IPS DF 4.7 (cell line): Measurements from ENCODE around the gene GRPEL2.
"Not testable (repeated sequence)": the region's sequence is repeated elsewhere in the genome, so short reads cannot be mapped to it uniquely, and the experiment has no call there.

Source experiments
- DNase-seq: peaks from one replicate; pipeline ENCODE4 v3.0.0-alpha.2; 2013; ENCODE audit warnings: low spot score; ENCODE audit errors: extremely low read depth

The GRPEL2 gene

GRCh38 chr5:149376711-149377447, 31.6 kb downstream of the GRPEL2 start:
- no peak for DNase-seq

DNA sequence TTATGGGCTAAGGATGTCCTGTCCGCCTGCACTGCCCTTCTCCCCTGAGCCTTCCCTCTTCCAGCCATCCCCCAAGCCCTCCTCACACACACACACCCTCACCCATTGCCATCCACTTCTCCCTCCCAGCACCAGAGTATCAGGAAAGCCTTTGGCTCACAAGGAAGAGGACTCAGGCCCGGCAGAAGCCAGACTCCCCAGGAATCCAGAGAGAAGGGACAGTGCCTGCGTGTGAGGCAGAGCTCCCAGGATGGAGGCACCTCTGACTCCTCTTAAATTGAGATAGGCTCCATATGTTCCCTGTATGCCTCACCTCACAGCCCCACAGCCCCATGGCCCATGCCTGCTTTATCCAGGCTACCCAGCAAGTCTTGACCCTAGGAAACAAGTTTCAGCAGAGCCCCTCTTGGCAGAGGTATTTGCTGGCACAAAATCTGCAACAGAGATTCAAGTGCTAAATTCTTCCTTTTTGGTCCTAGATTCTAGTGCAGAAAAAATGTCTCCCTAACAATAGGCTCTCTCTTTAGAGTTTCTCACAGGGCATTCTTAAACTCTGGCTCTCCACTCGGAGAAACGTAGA, 33.0 kb downstream of the GRPEL2 start:
- DNase-seq = no peak

DNA sequence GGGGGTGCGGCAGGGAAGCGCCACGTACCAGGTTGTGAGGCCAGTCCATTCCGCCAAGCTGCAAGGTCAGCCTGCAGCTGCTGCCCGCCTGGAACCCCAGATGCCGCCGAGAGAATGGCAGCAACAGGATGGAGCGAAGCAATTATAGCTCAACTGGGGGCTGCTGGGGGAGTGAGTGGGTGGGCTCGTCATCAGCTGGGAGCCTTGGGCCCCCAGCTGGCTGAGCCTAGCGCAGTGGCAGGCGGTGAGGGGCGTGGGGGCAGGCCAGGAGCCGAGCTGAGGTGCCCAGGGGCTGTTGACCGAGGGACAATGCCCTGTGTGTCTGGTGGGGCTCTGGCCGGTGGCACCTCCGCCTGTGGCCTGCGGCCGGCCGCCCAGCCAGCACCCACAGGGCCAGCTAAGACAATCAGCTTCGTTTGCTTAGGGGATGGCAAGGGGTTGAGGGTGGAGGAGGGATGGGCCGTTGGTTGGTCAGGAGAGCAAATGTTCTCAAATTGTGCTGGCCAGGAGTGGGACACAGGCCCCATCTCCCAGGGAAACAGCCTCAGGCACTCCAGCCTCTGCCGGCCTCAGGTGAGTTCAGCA, 34.0 kb downstream of the GRPEL2 start, which contains the start of gene IL17B:
Gene IL17B, minus strand, starts transcription at position 116 of the 585 bp plus-strand sequence. Its CDS starts 67 bp downstream, at position 49.
- no peak for DNase-seq

GRCh38 chr5:149379818-149380374, 34.6 kb downstream of the GRPEL2 start:
- DNase-seq = no peak

GRCh38 chr5:149380466-149381121, 35.3 kb downstream of the GRPEL2 start:
- no peak for DNase-seq

- no peak for DNase-seq
Observed at GRCh38 chr5:149381261-149381985, 36.1 kb downstream of the GRPEL2 start.

DNA sequence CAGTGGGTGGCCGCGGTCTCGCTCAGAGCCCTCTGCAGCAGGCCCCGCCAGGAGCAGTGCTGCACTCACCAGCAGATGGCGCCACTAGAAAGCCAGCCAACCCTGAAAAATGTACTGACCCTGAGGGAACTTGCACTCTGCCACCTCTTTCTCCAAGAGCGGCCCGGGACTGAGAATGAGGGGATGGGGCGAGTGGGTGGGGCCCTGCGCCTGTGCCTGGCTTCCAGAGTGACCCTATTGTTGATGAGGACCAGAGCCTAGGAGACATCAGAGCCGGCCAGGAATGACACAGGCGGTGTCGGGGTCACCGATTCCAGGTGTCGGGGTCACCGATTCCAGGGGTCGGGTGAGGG, 36.7 kb downstream of the GRPEL2 start:
- DNase-seq = peak; percentile 49

- no peak for DNase-seq
Observed at GRCh38 chr5:149382517-149383220, 37.4 kb downstream of the GRPEL2 start.

DNA sequence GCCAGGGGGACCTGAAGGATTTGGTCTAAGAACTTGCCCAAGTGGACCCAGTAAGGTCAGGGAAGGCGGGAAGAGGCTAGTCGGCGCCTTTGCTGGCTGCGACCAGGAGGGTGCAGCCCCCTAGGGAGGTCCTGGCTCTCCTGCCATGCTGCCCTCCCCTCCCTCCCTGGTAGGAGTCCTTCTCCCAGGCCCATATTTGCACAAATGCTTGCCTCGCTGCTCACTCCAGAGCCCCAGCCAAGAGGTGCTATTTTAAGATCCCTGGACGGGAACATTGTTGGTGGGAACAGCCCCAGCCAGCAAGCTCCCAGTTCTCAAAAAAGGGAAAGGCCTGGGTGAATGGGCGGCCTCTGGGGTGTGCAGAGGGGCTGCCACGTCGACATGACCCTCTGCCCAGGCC, 38.1 kb downstream of the GRPEL2 start:
- DNase-seq = no peak

- no peak for DNase-seq
Observed at GRCh38 chr5:149386166-149386565, 40.9 kb downstream of the GRPEL2 start.

GRCh38 chr5:149387081-149387631, 41.9 kb downstream of the GRPEL2 start:
- no peak for DNase-seq

DNA sequence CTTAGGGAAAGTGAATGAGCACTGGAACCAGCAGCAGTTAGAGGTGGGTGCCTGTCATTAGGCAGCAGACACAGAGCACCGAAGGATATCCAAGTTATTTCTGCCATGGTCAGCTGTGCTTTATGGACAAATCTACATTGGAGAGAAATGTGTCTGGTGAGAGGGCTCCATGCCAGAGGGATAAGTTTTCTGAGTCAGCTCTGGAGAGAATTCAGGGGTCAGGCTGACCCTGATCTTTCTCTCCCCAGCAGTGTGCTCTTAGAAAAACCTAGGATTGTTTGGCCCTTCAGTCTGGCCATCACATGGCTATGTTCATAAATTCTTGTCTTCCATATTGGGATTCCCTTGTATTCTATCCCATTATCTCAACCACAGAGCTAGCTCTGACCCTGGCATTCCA, 42.7 kb downstream of the GRPEL2 start:
- no peak for DNase-seq

GRCh38 chr5:149388498-149389190, 43.3 kb downstream of the GRPEL2 start:
- DNase-seq = no peak

GRCh38 chr5:149389552-149390495, 44.5 kb downstream of the GRPEL2 start:
- DNase-seq = no peak

DNA sequence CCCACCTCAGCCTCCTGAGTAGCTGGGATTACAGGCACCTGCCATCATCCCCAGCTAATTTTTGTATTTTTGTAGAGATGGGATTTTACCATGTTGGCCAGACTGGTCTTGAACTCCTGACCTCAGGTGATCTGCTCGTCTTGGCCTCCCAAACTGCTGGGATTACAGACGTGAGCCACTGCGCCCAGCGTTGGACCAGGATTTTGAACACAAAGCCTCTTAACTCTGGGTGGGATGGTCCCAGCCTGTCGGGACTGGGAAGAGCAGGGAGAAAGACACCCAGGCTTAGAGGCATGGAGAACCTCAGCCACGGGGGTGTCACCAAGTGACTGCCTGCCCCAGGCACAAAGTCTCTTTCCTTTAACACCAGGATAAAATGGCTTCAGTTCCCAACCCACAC, 45.8 kb downstream of the GRPEL2 start:
- DNase-seq = not testable (repeated sequence)

DNA sequence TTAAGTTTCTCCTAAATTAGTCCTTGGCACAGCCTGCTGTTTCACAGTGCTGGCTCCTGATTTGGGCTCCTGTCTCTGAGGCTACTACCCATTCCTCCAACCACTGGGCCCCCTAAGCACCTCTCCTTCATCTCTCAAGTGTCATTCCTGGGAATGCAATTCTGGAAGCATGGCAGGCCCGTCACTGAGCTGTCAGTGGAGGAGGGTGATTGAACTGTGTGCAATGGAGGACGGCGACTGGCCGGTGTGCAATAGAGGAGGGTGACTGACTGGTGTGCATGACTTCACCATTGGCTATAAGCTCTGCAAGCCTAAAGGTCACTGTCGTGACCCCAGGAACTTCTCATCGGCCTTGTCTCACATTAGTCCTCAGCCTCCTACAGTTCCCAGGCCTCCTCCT, 46.2 kb downstream of the GRPEL2 start:
- no peak for DNase-seq

GRCh38 chr5:149392718-149393117, 47.4 kb downstream of the GRPEL2 start:
- no peak for DNase-seq

- not testable (repeated sequence) for DNase-seq
Observed at GRCh38 chr5:149394996-149395395, 49.7 kb downstream of the GRPEL2 start.

DNA sequence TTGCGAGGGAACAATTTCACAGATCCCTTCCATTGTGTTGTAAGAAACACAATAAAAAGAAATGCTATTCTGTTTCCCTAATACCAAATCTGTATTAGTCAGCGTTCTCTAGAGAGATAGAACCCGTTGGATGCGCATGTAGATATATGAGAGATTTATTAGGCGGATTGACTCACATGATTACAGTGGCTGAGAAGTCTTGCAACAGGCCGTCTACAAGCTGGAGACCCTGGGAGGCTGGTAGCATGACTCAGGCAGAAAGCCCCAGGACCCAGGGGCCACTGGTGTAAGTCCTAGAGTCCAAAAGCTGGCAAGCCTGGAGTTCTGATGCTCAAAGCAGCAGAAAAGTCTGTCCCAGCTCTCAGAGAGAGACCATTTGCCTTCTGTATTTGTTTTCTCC, 52.2 kb downstream of the GRPEL2 start:
- no peak for DNase-seq
